C4-2B (cell line): ENCODE results near the gene TRDN.
"Not testable (repeated sequence)": the region's sequence is repeated elsewhere in the genome, so short reads cannot be mapped to it uniquely, and the experiment has no call there.

Experiments used
- H3K27ac ChIP-seq: fragments of 450-650 bp; 2 replicates; pipeline ENCODE4 v1.5.1; 2017
- CTCF ChIP-seq: fragments of 450-650 bp; conservative IDR thresholded peaks from 2 replicates; pipeline ENCODE4 v1.5.1; 2017; ENCODE audit warnings: mild to moderate bottlenecking
- ZFX ChIP-seq: fragments of 450-650 bp; IDR thresholded peaks from 2 replicates; pipeline ENCODE4 v1.6.1; 2017

Gene TRDN

GRCh38 chr6:123458218-123458617 is 178.5 kb downstream of the TRDN start:
- H3K27ac ChIP-seq = no peak overlapping the region
- TF ChIP-seq CTCF = no peak
- no peak for TF ChIP-seq ZFX

- TF ChIP-seq ZFX (no peak), CTCF (no peak)
Observed at GRCh38 chr6:123456836-123457235, 179.9 kb downstream of the TRDN start.

GRCh38 chr6:123454448-123454847 is 182.3 kb downstream of the TRDN start:
- H3K27ac ChIP-seq = peak overlapping the region; percentile 50; the same call in 1 of the 2 replicates
- TF ChIP-seq CTCF = no peak
- no peak for TF ChIP-seq ZFX

More at GRCh38 chr6:123456836-123457235, 179.9 kb downstream of the TRDN start:
- H3K27ac ChIP-seq = no peak overlapping the region

- H3K27ac ChIP-seq = not testable (repeated sequence)
Observed at GRCh38 chr6:123453071-123453470, 183.7 kb downstream of the TRDN start.

GRCh38 chr6:123448306-123448884 is 188.4 kb downstream of the TRDN start:
- no peak for TF ChIP-seq CTCF
- TF ChIP-seq ZFX = no peak
- no peak overlapping the region for H3K27ac ChIP-seq

- no peak overlapping the region for H3K27ac ChIP-seq
- TF ChIP-seq CTCF (no peak), ZFX (no peak)
Observed at GRCh38 chr6:123447315-123447937, 189.3 kb downstream of the TRDN start.

- H3K27ac ChIP-seq = no peak overlapping the region
- TF ChIP-seq ZFX (no peak), CTCF (no peak)
Observed at GRCh38 chr6:123439371-123439770, 197.4 kb downstream of the TRDN start.

GRCh38 chr6:123434186-123434585 is 202.6 kb downstream of the TRDN start:
- no peak overlapping the region for H3K27ac ChIP-seq
- no peak for TF ChIP-seq CTCF
- TF ChIP-seq ZFX = no peak
